Measurements from ENCODE around the gene EIF2D. TPM values are rescaled to one million over a fixed set of nuclear protein-coding genes. Genes with fewer than 3 reads are reported as not detected.
A peak's percentile ranks its signal among the peaks of the same experiment; 100 is the strongest.

Gene EIF2D
- total RNA-seq, 1 donor from 2014 or later, result 47.0 TPM

DNA sequence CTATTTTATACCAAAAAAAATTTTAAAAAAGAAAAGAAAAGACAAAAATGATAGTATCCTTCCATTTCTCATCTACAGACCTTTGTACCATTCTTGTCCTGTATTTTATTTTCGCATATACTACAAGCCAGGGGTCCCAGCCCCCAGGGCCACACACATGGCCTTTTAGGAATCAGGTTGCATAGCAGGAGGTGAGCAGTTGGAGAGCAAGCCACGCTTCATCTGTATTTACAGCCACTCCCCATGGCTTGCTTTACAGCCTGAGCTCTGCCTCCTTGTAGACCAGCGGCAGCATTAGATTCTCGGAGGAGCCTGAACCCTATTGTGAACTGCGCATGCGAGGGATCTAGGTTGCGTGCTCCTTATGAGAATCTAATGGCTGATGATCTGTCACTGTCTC, 65.2 kb downstream of the EIF2D start:
- no peak for TF ChIP-seq CTCF (IDR thresholded peaks at IDR 0.05)
- Histone ChIP-seq H3K36me3 (no peaks in the 10 kb centered on the region), H3K9me3 (no peaks in the 10 kb centered on the region), H3K27ac (no peak overlapping the region), H3K27me3 (ENCODE audit: low read depth) (no peaks in the 10 kb centered on the region), H3K4me1 (peaks cover 18% of the 10 kb centered on the region), H3K4me3 (no peak overlapping the region)
- ATAC-seq, result no peak
- intact Hi-C loops (cut with DNase I), result no loop called here
- DNase-seq, result no peak

- intact Hi-C loops (cut with DNase I), result no loop called here
- no peaks in the 10 kb centered on the region for H3K36me3 ChIP-seq
- no peak for TF ChIP-seq CTCF (IDR thresholded peaks at IDR 0.05)
Observed at GRCh38 chr1:206545351-206545750, 66.9 kb downstream of the EIF2D start.

DNA sequence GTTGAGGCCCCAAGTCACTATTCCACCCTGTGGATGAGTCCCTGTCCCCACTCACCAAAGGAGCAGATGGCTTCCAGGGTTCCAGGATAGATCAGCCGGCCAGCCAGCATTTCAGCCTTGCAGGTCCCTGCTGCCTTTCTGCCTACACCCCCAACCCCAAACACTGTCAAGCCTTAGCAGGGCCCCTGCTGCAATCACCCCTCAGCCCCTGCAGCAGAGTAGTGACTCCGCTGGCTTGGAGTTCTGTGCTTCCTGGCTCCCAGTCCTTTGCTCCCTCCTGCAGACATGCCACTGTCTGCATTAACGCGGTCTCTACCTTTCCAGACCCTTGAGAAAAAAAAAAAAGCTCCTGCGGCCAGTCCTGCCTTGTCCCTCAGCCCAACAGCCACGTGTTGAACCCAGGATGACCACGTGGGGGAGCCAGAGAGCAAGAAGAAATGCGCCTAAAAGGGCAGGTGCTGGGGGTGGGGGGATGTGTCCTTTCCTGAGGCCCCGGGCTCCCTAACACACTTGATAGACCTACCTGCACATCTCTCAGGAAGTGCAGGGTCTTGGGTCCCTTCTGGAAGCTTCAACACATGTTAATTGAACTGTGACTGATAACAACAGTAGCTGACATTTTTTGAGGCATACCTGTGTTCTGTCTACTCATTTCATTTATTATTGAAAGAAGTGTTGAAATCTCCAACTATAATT, 67.6 kb downstream of the EIF2D start:
- TF ChIP-seq CTCF (IDR thresholded peaks at IDR 0.05), result peak; percentile 87
- Histone ChIP-seq H3K27ac (no peak overlapping the region), H3K4me3 (no peak overlapping the region), H3K9me3 (no peaks in the 10 kb centered on the region), H3K27me3 (ENCODE audit: low read depth) (no peaks in the 10 kb centered on the region), H3K36me3 (no peaks in the 10 kb centered on the region), H3K4me1 (peaks cover 14% of the 10 kb centered on the region)
- DNase-seq (peak; percentile 80), ATAC-seq (peak; percentile 75 to 80)
- intact Hi-C loops (cut with DNase I), result no loop called here

More at GRCh38 chr1:206545351-206545750, 66.9 kb downstream of the EIF2D start:
- H3K4me3 ChIP-seq, result no peak overlapping the region
- H3K4me1 ChIP-seq, result peaks cover 10% of the 10 kb centered on the region
- no peak for ATAC-seq
- H3K27me3 ChIP-seq (ENCODE audit: low read depth), result no peaks in the 10 kb centered on the region
- no peaks in the 10 kb centered on the region for H3K9me3 ChIP-seq
- DNase-seq, result no peak
- no peak overlapping the region for H3K27ac ChIP-seq

Other genes starting within 250 kb of the EIF2D start
- gene IKBKE, start 142.0 kb downstream of the EIF2D start, total RNA-seq, result 12.5 TPM
- 48.2 TPM for gene RASSF5, start 104.9 kb downstream of the EIF2D start, total RNA-seq
- gene DYRK3, start 23.1 kb upstream of the EIF2D start, total RNA-seq, result 6.4 TPM
- gene MAPKAPK2, start 72.4 kb upstream of the EIF2D start, total RNA-seq, result 87.0 TPM
- not detected for gene IL19, start 158.3 kb upstream of the EIF2D start, total RNA-seq
- gene IL10, start 160.0 kb upstream of the EIF2D start, total RNA-seq, result 1.4 TPM